Activated naive CD4-positive, alpha-beta T cell treated with Interleukin-2 at 50 U/mL for 16 hours (primary cell): ENCODE data around the gene HMOX1.
A peak's percentile ranks its signal among the peaks of the same experiment; 100 is the strongest.

Experiments
- DNase-seq: peaks from one replicate; pipeline ENCODE4 v3.0.0-alpha.2; 2020

The HMOX1 gene, protein sequence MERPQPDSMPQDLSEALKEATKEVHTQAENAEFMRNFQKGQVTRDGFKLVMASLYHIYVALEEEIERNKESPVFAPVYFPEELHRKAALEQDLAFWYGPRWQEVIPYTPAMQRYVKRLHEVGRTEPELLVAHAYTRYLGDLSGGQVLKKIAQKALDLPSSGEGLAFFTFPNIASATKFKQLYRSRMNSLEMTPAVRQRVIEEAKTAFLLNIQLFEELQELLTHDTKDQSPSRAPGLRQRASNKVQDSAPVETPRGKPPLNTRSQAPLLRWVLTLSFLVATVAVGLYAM

DNA sequence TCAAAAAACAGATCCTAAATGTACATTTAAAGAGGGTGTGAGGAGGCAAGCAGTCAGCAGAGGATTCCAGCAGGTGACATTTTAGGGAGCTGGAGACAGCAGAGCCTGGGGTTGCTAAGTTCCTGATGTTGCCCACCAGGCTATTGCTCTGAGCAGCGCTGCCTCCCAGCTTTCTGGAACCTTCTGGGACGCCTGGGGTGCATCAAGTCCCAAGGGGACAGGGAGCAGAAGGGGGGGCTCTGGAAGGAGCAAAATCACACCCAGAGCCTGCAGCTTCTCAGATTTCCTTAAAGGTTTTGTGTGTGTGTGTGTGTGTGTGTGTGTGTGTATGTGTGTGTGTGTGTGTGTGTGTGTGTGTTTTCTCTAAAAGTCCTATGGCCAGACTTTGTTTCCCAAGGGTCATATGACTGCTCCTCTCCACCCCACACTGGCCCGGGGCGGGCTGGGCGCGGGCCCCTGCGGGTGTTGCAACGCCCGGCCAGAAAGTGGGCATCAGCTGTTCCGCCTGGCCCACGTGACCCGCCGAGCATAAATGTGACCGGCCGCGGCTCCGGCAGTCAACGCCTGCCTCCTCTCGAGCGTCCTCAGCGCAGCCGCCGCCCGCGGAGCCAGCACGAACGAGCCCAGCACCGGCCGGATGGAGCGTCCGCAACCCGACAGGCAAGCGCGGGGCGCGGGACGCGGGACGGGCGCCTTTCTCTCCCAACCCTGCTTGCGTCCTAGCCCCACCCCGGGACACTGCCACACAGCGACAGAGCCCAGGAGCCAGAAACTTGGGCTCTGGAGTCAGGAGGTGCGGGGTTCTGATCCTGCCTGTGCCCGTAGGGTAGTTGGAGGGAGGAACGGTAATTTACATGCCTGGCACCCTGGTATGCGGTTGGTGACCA is at the start of gene HMOX1:
Gene HMOX1, plus strand, starts transcription at position 560 of the 887 bp plus-strand sequence. Its CDS starts 78 bp downstream, at position 638.
- peak; percentile 50 for DNase-seq

DNA sequence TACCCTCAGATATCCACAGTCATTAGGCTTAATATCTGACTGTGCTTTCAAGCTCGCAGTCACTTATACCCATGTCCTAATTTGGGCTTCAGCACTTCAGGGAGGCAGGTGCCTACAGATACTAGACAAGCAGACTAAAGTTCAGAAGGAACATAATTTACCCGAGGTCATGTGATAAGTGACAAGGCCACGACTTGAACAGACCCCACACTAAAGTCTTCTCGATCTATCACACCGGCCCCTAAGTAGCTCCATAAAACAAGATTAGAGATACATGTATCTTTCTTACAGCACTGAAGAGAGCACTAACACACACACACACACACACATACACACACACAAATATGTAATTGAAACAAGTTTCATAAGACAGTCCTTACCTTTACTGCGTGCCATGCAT is 48.6 kb upstream of the HMOX1 start:
- no peak for DNase-seq

DNA sequence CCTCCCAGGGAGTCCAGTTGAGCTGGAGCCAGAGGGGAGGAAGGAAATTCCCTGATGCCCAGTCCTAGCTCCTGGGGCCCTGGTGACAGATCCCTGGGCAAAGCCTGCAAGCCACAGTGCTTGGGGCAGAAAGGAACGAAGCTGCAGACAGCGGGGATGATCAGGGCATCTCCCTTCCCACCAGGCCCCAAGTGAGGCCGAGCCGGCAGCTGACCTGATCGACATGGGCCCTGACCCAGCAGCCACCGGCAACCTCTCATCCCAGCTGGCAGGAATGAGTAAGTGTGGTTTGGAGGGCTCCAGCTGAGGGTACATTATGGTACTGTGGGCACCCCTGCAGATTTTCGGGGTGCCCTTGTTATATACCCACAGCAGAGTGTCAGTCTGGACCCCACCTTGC is 47.7 kb upstream of the HMOX1 start:
- no peak for DNase-seq

DNA sequence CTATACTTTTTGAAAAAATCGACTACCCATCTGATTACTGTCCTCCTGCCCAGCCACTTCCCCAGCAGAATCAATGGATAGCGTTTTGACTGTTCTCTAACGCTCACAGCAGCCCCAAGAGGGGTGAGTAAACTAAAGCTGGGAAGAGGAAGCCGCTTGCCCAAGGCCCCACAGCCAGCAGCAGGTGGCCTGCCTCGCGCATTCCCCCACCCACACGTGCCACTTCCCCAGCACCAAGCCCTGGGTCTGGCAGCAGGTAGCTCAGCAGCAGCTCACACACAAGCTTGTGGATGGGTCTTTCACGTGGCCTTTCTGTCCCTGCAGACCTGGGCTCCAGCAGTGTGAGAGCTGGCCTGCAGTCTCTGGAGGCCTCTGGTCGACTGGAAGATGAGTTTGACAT is 46.9 kb upstream of the HMOX1 start:
- peak; percentile 36 for DNase-seq

DNA sequence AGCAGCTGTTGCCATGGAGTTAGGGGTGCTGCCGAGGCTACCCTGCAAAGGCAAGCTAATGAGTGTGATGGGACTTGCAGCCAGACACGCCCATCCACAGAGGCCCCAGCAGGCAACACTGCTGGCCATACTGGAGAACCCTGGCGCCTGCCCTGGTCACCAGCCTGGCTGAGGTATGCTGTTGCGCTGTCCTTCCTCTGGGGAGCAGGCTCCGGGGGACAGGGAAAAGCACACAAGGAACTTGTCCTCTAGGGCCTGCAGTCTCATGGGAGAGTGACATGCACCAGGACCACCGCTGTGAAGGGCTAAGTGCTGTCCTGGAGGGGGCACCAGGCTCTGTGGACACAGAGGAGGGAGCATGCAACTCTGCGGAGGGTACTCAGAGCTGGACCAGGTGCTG is 45.4 kb upstream of the HMOX1 start:
- DNase-seq = no peak

DNA sequence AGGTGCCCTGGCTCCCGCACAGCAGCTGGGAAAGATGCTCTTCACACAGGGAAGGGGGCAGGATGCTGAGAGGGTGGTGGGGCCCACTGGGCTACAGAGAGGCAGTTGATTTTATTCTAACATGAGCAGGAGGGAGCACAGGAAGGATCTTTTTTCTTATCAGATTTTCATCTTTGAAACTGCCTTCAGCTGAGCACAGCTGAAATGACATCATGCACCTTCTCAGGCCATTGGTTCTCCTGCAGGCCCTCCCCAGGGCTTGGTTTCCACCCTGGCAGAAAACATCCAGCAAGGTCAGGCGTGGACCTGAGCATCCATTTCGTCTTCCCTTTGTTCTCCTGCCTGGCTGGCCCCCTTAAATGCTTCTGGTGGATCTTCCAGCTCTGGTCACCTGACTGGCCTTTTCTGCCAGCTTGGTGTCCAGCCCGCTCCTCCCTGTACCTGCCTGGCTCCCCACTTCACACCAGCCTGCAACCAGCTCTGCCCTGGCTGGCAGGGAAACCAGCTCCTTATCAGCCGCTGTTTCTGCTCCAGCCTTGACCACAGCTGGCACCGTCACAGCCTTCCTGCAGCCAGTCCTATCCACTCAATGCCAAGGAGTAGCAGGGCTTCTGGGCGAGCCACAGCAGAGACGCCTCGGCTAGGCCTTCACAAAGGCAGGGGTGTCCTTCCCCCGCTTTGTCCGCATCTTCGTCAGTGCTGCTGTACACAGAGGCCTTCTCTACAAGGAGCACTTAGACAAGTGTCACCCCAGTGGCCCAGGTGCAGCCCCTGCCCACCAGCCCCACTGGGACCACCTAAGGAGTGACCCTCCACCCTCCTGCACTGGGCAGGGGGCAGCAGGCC is 44.7 kb upstream of the HMOX1 start:
- no peak for DNase-seq

DNA sequence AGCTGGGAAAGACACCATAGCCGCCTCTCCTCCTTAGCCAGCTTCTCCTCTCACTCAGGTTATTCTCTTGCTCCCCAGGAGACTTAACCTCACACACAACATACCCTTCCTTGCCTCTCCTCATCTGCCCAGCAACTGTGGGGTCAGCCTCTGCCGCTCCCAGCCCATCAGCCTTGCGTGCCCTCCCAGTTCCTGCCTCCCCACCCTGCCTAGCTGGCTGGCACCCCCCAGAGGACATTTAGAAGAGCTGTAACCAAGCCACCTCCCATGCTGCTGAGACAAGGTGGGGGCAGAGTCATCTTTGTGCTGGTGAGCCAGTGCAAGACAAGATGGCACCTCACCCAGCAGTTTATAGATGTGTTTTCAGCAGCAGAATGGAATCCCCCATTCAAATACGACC is 43.0 kb upstream of the HMOX1 start:
- no peak for DNase-seq

DNA sequence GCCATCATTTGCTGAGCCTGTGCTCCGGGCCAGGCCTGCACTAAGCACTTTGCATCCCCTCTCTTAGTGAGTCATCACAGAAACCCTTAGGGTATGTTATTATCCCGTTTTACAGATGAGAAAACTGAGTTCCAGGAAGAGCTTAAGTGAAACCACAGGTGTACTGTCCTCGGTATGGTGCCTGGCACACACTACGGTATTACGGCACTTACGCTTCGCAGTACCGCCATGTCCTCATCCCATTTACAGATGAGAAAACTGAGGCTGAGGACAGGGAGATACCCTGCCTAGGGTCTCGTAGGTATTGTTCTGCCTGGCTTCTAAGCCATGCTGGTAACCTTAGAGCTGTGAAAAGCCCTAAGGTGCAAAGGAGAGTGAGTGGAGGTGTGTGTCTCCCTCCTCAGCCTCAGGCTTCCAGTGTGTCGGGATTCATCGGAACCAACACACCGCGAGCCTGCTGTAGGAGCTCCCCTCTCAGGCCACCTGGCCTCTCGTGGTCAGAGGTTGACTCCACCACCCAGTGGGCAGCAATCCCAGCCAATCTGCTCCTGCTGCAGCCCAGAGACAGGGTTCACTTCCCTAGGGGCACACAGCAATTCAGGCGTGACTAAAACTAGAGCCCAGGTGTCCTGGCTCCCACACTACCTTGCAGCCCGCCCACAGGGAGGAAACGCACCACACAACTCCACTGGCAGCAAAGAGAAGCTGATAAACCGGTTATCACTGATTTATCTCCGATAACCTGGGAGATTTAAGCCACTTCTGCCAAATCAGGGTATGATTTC is 39.6 kb upstream of the HMOX1 start:
- DNase-seq = no peak

DNA sequence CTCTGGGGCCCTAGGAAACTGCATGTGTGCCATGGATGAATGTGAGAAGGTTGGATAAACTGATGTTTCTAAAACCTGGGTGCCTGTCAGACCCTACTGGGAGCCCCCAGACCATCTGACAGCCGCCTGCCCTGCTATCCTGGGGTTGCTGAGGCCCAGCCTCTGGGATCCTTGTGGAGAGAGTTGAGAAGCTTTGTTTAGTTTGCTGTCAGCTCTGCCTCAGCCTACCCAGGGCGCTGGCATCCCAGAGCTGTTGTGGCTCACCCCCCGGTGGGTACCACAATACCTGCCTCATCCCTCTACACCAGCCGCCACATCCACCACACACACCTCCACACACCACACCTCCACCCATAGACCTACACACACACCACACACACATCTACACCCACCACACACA is 38.5 kb upstream of the HMOX1 start:
- DNase-seq = no peak

DNA sequence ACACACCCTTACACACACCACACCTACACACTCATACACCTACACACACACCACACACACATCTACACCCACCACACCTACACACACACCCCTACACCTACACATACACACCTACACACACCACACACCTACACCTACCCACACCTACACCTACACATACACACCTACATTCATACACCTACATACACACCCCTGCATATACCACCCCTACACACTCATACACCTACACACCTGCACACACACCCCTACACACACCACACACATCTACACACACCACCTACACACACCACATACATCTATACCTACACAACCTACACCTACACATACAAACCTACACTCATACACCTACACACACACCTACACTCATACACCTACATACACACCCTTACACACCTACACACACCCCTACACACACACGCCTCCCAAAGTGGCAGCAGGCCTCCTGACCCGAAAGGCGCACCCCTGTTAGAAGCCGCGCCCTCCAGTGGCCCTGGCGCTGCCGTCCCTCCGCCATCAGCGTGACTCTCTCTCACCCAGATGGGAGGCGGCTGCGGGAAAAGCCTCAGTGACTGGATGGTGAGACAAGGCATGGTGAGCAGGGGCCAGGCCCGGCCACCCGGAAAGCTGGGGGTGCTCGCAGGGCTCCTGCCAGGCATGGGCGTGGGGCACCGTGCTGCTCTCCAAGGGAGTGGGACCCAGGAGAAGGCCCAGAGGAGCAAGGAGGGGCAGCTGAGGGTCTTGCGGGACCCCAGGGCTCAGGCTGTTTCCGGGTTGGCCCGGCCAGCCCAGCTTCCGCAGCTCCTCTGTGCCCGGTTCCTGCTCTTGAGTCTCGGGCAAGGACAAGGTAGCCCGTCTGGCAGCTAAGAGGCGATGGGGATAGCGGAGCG is 37.0 kb upstream of the HMOX1 start:
- no peak for DNase-seq

DNA sequence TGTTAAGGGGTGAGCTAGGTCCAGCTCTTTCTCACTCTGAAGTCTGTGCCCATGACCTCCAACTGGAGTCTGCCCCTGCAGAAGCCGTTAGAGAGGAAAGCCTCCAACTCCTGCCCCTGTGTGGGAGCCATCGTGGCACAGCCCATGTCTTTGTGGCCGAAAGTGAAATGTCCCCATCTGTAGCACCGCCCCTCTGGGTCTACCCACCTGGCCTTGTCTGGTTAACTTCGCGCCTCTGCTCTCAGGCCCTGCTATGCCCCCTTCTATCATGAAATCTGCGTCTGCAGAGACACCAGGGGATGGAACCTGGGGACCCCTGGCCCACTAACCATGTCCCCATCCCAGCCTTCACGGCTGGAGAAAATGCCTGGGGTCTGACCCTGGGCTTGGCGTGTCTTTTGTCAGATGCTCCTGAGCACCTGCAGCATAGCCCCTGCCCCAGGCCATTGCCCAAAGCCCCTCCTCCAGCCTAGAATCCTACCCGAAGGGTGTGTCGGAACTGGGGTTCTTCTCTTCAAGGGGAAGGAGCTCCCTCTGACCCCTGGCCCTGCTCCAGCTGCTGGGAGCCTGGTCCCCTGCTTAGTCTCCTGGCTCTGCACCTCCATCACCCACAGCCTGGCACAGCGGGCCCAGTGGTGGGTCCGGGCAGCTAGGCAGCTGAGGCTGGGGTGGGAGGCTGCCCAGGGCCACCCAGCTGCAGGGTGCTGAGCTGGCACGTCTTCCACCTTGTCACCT is 35.8 kb upstream of the HMOX1 start:
- DNase-seq = no peak

DNA sequence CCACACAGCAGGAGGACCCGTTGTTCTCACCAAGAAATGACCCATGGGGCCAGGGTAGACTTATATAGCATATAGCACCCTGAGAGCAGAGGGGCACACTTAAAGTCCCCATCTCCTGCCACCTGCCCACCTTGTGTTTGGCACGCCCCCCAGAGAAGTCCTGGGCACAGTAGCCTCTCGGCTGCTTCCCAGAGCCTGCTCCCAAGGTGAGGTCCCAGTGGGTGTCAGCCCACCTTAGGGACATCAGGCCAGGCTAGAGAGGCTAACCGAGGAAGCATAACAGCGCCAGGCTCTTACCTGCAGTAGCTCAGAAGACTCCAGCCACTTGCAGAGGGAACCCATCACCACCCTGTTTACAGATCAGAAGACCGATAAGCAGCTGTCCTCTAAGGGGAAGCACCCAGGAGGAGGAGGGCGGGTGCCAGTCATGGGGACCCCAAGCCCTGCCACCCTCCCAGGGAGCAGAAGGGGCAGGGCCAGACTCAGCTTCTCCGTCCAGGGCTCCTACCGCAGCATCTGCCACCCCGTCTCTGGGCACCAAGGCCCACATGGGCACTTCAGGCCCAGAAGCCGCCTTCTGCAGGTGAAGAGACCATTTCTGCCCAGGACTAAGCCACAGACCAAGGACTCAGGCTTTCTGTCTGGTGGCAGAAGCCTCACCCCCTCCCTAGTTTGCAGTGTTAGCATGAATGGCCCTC is 34.9 kb upstream of the HMOX1 start:
- no peak for DNase-seq

DNA sequence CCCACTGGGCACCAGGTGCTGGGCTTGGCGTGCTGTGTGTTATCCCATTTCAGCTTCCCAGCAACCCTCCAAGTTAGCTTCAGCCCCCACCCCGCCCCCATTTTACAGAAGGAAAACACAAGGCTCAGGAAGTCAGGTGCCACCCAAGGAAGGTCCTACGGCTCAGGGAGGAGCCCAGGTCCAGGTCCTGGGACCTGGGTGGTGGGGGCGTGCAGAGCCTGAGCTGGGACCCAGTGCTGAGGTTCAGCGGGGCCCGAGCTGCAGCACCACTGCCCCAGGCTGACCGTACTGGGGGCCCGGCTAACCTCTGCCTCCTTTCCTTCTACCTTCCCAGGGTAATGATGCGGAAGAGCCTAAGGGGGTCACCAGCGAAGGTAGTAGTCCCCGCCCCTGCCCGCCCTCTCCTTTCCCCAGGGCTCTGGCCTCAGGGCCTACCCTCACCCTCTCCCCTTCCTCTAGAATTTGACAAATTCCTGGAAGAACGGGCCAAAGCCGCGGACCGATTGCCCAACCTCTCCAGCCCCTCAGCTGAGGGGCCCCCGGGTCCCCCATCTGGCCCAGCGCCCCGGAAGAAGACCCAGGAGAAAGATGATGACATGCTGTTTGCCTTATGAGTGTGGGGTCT is 34.2 kb upstream of the HMOX1 start:
- no peak for DNase-seq

DNA sequence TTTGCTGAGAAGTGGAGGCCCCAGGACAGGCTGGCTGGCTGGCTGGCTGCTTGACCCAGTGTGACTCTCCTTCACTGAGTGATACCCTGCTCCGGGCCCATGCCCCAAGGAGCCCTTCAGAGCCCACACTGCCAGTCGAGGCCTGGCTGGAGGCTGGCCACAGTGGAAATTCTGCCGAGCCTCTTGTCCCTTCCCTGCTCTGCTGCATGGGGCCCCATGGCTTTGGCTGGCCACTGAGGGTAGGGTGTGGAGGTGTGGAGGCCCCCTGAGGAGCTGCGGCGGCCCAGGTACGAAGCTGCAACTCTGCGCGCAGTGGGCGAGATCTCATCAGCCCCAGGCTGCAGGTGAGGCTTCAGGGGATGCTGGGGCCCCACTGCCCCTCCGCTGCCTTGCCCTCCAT is 33.4 kb upstream of the HMOX1 start:
- DNase-seq = no peak

DNA sequence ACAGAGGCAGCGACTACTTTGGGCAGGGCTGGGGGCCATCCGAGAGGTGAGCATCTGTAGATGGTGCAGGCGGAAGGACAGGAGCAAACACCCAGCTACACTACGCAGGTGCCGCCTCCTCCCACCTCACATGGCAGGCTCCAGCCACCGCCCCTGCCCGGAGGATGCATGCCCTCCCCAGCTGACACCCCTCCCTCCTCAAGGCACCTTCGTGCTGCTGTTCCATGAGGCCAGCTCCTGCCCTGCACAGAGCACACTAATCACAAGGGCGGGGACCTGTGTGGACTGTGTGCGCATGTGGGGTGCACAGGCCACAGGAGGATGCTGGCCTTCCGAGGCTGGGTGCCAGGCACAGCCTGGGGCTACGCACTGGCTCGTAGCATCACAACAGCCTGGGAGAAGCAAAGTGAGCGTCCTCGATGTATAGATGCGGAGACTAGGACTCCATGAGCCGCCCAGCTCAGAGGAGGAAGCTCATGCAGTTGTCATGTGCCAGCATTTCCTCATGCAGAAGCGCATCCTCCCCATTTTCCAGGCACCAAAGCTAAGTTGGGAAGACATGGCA is 32.8 kb upstream of the HMOX1 start:
- DNase-seq = no peak

DNA sequence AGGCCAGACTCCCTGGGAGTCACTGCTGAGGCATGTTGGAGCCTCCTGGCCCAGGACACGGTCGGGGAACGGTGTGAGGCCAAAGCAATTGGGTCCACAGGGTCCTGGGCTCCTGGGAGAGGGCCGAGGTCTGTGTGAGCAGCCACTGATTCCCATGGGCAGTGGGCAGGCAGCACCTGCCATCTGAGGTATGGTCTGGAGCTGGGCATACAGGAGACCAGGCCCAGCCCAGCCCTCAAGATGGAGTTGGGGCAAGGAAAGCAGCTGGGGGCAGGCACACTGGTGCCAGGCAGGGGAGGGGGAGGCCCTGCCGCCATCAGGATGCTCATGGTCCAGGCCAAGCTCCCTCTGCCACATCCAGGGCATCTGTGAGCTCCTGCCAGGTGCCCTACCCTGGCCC is 32.2 kb upstream of the HMOX1 start:
- DNase-seq = no peak

DNA sequence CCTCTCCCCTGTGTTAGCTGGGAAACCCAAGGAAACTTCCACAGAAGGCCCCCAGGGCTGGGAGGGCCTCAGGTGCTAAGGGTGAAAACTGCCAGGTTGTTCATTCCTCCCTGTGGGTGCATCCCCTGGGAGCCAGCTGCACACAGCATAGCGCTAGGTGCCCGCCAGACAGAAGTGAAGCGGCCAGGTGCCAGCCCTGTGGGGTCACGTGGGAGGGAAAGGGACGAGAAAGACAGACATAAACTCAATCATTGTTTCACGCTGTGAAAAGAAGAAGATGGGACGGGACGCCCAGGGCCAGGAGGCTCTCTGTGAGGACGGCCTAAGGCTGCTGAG is 31.6 kb upstream of the HMOX1 start:
- no peak for DNase-seq

DNA sequence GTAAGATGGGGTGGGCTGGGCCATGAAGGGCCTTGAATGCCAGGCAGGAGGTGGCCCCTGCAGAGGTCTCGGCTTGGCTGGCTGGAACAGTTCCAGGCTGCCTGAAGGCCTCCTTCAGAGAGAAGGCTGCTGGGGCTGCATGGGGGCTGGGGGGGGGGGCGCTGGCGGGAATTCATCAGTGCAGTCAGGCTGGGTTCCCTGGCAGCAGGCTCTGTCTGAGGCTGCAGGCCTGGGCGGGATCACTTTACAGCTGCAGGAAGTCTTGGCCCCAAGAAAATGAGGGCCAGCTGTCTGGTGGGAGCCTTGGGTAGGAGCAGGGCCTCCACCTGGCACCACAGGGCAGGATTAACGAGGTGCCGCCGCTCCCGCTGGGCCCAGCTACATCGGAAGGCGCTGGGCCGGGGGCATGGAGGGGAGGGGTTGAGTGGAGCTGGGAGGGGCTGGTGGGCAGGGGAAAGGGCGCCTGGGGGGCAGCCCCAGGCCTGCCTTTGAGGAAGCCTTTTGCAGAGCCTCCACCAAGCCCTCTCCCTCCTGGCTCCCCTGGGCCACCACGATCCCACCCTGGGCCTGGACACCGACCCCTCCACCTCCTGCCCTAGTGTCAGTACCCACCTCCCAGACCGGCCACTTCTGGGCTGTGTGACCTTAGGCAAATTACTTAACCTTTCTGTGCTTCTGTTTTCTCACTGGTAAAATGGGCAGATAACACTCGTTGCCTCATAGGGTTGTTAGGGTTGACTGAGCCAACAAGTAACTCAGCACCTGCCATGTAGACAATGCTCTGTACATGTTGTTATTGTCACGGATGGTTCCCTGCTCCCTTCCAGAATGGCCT is 31.0 kb upstream of the HMOX1 start:
- DNase-seq = no peak
